ENCODE measurements around the gene ANKRD40.

Gene ANKRD40

DNA sequence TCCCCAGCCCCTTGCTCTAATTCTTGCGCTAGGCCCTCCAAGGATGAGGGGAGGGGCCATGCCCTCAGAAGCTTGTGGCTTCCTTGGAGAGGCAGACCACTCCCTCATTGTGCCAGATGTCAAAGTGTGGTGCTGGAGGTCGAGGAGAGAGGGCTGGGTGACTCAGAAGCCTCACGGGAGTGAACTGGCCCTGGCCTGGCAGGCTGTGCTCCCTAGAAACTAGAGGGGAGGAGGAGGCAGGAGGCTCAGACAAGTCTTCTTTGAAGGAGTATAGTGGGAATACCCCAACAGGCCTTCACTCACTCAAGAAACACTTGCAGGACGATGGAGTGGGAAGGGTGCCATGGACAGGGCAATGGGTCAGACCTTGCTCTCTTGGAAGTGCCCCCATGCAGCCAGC is 18.5 kb downstream of the ANKRD40 start:
- Histone ChIP-seq H4K20me1 (ENCODE audit: insufficient read depth, low read length) (no peaks in the 10 kb centered on the region), H3K9me3 (replicated peaks; ENCODE audit: insufficient read depth, low read length) (no peaks in the 10 kb centered on the region), H3K79me2 (ENCODE audit: low read length) (peaks cover 2% of the 10 kb centered on the region), H3K9me2 (replicated peaks; ENCODE audit: insufficient read depth, low read length) (no peaks in the 10 kb centered on the region), H3K4me2 (ENCODE audit: low read depth, low read length) (no peak overlapping the region), H3K27me3 (replicated peaks; ENCODE audit: insufficient read depth, low read length) (no peaks in the 10 kb centered on the region), H3K4me3 (ENCODE audit: low read length) (no peak overlapping the region), H3F3A (ENCODE audit: insufficient read depth, low read length) (no peaks in the 10 kb centered on the region), H3K4me1 (ENCODE audit: low read length) (peaks cover under 1% of the 10 kb centered on the region; the same call in 1 of the 2 replicates), H3K9ac (ENCODE audit: low read length) (no peak overlapping the region), H3K27ac (ENCODE audit: low read length) (no peak overlapping the region), H2AFZ (ENCODE audit: low read length) (no peak overlapping the region), H3K36me3 (replicated peaks; ENCODE audit: insufficient read depth, low read length) (peaks cover 7% of the 10 kb centered on the region)
- no peak for DNase-seq
- no peak for TF ChIP-seq EZH2 (optimal IDR thresholded peaks at IDR 0.05; ENCODE audit: low read depth, low read length)
- no peak for TF ChIP-seq EZH2phosphoT487 (IDR thresholded peaks at IDR 0.05; ENCODE audit: low read length)
- TF ChIP-seq, protein P1, sequence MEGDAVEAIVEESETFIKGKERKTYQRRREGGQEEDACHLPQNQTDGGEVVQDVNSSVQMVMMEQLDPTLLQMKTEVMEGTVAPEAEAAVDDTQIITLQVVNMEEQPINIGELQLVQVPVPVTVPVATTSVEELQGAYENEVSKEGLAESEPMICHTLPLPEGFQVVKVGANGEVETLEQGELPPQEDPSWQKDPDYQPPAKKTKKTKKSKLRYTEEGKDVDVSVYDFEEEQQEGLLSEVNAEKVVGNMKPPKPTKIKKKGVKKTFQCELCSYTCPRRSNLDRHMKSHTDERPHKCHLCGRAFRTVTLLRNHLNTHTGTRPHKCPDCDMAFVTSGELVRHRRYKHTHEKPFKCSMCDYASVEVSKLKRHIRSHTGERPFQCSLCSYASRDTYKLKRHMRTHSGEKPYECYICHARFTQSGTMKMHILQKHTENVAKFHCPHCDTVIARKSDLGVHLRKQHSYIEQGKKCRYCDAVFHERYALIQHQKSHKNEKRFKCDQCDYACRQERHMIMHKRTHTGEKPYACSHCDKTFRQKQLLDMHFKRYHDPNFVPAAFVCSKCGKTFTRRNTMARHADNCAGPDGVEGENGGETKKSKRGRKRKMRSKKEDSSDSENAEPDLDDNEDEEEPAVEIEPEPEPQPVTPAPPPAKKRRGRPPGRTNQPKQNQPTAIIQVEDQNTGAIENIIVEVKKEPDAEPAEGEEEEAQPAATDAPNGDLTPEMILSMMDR (IDR thresholded peaks at IDR 0.05; ENCODE audit: low read length) = no peak

DNA sequence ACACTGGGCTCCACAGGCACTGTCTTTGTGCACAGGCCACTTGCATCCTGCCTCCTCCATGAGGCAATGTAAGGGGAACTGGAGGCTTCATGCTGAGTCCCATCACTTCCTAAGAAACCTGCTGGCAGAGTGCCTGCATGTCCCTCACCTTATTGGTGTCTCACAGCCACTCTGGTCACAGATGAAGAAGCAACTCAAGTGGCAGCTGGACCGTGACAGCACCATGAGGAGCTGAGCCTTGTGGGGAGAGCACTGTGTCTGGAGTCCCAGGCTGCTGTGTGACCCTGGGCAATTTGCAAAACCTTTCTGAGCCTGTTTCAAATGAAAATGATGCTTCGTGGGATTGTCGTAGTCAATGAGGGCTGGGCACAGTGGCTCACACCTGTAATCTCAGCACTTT is 19.5 kb downstream of the ANKRD40 start:
- DNase-seq = no peak
- H3F3A ChIP-seq (ENCODE audit: insufficient read depth, low read length) = no peaks in the 10 kb centered on the region

DNA sequence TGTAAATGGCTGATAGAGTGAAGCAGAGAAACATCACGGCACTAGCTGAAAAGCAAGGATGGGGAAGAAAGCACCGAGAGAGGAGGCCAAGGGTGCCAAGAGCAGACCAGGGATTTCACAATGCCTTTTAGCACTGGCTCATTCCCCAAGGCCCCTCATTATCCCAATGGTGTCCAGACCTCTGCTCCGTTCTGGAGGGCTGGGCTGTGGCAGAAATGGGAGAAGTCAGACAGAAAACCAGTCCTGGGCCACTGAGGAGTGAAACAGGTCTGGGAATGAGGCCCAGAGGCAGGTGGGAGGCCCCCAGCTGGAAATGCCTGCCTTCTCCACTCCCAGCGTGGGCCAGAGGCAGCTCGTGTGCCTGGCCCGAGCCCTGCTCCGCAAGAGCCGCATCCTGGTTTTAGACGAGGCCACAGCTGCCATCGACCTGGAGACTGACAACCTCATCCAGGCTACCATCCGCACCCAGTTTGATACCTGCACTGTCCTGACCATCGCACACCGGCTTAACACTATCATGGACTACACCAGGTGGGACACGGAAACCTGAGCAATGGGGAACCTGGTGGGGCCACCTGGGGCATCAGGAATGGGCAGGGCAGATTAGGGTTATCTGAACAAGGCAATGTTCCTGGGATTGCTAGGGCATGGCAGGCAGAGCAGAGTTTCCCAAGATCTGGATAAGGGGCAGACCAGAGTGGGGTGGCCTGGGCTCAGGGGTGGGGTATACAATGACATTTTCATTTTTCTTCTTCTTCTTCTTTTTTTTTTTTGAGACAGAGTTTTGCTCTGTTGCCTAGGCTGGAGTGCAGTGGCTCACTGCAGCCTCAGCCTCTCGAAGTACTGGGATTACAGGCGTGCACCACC is 20.3 kb downstream of the ANKRD40 start:
- no peaks in the 10 kb centered on the region for H3K9me2 ChIP-seq (replicated peaks; ENCODE audit: insufficient read depth, low read length)
- no peaks in the 10 kb centered on the region for H3K27me3 ChIP-seq (replicated peaks; ENCODE audit: insufficient read depth, low read length)
- TF ChIP-seq EZH2 (optimal IDR thresholded peaks at IDR 0.05; ENCODE audit: low read depth, low read length) (no peak), EZH2phosphoT487 (IDR thresholded peaks at IDR 0.05; ENCODE audit: low read length) (no peak)
- TF ChIP-seq, protein P1 (IDR thresholded peaks at IDR 0.05; ENCODE audit: low read length) = no peak
- no peak overlapping the region for H3K4me2 ChIP-seq (ENCODE audit: low read depth, low read length)
- no peaks in the 10 kb centered on the region for H4K20me1 ChIP-seq (ENCODE audit: insufficient read depth, low read length)
- no peaks in the 10 kb centered on the region for H3K9me3 ChIP-seq (replicated peaks; ENCODE audit: insufficient read depth, low read length)
- DNase-seq = no peak
- H3K9ac ChIP-seq (ENCODE audit: low read length) = no peak overlapping the region
- no peak overlapping the region for H3K4me3 ChIP-seq (ENCODE audit: low read length)
- H3K4me1 ChIP-seq (ENCODE audit: low read length) = no peaks in the 10 kb centered on the region
- no peaks in the 10 kb centered on the region for H3K36me3 ChIP-seq (replicated peaks; ENCODE audit: insufficient read depth, low read length)
- no peaks in the 10 kb centered on the region for H3K79me2 ChIP-seq (ENCODE audit: low read length)
- H2AFZ ChIP-seq (ENCODE audit: low read length) = no peak overlapping the region
- no peaks in the 10 kb centered on the region for H3F3A ChIP-seq (ENCODE audit: insufficient read depth, low read length)
- H3K27ac ChIP-seq (ENCODE audit: low read length) = no peak overlapping the region

More for the DNA sequence above, 19.5 kb downstream of the ANKRD40 start:
- no peak overlapping the region for H3K4me2 ChIP-seq (ENCODE audit: low read depth, low read length)
- H3K9me3 ChIP-seq (replicated peaks; ENCODE audit: insufficient read depth, low read length) = no peaks in the 10 kb centered on the region
- 0 out of 2 replicates have a peak, but pooled peaks cover under 1% of the 10 kb centered on the region for H3K36me3 ChIP-seq (replicated peaks; ENCODE audit: insufficient read depth, low read length)
- no peaks in the 10 kb centered on the region for H3K4me1 ChIP-seq (ENCODE audit: low read length)
- no peak overlapping the region for H3K27ac ChIP-seq (ENCODE audit: low read length)
- H3K79me2 ChIP-seq (ENCODE audit: low read length) = no peaks in the 10 kb centered on the region
- H2AFZ ChIP-seq (ENCODE audit: low read length) = no peak overlapping the region
- no peak overlapping the region for H3K9ac ChIP-seq (ENCODE audit: low read length)
- H4K20me1 ChIP-seq (ENCODE audit: insufficient read depth, low read length) = no peaks in the 10 kb centered on the region
- no peak overlapping the region for H3K4me3 ChIP-seq (ENCODE audit: low read length)
- no peak for TF ChIP-seq EZH2phosphoT487 (IDR thresholded peaks at IDR 0.05; ENCODE audit: low read length)
- no peak for TF ChIP-seq EZH2 (optimal IDR thresholded peaks at IDR 0.05; ENCODE audit: low read depth, low read length)
- TF ChIP-seq, protein P1 (IDR thresholded peaks at IDR 0.05; ENCODE audit: low read length) = no peak
- H3K9me2 ChIP-seq (replicated peaks; ENCODE audit: insufficient read depth, low read length) = no peaks in the 10 kb centered on the region
- H3K27me3 ChIP-seq (replicated peaks; ENCODE audit: insufficient read depth, low read length) = no peaks in the 10 kb centered on the region

Measured in MM.1S (cell line).